HFF-Myc (cell line): ENCODE data around the gene FAM193B.

ENCODE experiments used
- DNase-seq: peaks from one replicate; pipeline ENCODE4 v3.0.0-alpha.2; 2011; ENCODE audit warnings: low read depth; ENCODE audit errors: extremely low read depth
- H3K4me3 ChIP-seq: replicated peaks from 2 replicates; pipeline ENCODE4 v1.5.1; 2011; ENCODE audit warnings: low read depth, mild to moderate bottlenecking, control low read depth, low read length
- TF ChIP-seq, protein P1 (sequence below): IDR thresholded peaks from 2 replicates; pipeline ENCODE4 v1.5.1; 2012; ENCODE audit warnings: mild to moderate bottlenecking, low read depth, low read length, control low read depth; ENCODE audit errors: missing control alignments

The FAM193B gene

DNA sequence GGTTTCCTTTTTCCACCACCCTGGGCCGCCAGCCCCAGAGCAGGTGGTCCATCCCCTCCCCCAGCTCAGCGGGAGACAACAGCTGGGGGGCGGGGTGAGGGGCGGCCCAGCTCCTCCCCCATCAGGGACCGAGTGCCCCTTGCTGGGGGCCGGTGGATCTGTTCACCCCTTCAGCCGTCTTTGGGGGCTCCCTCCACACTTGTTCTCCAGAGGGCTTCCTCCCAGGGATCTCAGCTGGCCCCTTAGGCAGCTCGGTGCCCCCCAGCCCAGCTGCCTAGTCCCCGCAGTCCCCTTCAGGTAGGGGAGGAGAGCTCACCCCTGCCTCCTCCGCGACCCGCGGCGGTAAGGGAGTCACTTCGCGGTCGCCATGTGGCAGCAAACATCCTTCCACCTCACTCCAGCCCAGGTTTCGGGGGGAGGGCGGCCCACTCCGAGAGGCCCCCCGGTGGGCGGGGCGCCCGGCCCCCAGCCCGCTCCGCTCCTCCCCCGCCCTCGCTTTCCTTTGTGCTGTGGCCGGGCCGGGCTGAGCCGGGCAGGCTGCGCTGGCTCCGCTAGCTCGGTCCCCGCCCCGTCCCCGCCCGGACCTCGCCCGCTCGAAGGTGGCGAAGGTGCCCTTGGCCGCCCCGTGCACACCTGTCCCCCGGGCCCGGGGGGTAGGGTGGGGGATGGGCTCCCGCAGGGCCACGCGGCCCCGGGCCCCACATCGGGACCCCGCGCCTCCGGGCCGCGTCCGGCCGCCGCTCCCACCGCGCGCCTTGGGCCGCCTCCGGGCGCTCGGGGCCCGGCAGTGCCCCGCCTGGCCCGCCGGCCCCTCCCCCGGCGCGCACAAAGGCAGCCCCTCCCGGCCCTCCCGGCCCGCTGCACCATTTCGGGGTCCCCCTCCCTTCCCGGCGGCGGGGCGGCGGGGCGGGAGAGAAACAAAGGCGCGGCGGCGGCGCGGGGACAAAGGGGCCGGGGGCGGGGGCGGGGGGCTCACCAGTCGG is 81.6 kb downstream of the FAM193B start:
- DNase-seq = no peak
- TF ChIP-seq, protein P1, sequence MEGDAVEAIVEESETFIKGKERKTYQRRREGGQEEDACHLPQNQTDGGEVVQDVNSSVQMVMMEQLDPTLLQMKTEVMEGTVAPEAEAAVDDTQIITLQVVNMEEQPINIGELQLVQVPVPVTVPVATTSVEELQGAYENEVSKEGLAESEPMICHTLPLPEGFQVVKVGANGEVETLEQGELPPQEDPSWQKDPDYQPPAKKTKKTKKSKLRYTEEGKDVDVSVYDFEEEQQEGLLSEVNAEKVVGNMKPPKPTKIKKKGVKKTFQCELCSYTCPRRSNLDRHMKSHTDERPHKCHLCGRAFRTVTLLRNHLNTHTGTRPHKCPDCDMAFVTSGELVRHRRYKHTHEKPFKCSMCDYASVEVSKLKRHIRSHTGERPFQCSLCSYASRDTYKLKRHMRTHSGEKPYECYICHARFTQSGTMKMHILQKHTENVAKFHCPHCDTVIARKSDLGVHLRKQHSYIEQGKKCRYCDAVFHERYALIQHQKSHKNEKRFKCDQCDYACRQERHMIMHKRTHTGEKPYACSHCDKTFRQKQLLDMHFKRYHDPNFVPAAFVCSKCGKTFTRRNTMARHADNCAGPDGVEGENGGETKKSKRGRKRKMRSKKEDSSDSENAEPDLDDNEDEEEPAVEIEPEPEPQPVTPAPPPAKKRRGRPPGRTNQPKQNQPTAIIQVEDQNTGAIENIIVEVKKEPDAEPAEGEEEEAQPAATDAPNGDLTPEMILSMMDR = no peak
- H3K4me3 ChIP-seq = peak overlapping the region; percentile 82

DNA sequence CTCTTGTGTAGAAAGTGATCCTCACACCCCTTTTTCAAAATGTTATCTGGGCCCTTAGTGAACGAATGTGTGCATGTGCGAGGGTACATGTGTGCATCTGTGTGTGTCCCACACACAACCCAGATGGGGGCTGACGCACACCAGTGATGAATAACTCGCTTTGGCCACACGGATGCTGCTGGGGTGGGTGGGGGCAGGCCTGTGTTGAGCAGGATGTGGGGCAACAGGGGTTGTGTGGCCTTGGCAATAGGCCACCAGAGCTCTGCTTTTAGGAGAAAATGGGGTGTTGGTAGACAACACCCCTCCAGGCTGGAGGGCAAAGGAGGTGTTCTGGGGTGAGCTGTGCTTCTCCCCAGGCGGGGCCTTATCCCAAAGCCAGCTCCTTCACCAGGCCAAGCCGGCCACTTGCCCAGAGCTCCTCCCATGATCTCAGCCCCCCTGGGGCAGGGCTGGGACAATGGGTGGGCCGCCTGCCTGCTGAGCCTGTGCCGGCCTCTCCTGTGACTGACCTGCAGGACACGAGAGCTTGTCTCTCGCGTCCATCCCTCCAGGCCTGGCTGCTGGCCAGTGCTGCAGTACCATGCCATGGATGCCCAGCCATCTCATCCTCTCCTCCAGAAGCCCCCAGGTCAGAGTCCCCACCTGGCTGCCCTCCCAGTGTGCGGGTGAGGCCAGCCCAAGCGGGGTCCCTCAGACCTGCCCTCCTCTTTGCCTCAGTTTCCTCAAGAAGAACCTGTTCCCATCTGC is 82.6 kb downstream of the FAM193B start:
- TF ChIP-seq, protein P1 = no peak
- peak overlapping the region; percentile 82 for H3K4me3 ChIP-seq
- no peak for DNase-seq

DNA sequence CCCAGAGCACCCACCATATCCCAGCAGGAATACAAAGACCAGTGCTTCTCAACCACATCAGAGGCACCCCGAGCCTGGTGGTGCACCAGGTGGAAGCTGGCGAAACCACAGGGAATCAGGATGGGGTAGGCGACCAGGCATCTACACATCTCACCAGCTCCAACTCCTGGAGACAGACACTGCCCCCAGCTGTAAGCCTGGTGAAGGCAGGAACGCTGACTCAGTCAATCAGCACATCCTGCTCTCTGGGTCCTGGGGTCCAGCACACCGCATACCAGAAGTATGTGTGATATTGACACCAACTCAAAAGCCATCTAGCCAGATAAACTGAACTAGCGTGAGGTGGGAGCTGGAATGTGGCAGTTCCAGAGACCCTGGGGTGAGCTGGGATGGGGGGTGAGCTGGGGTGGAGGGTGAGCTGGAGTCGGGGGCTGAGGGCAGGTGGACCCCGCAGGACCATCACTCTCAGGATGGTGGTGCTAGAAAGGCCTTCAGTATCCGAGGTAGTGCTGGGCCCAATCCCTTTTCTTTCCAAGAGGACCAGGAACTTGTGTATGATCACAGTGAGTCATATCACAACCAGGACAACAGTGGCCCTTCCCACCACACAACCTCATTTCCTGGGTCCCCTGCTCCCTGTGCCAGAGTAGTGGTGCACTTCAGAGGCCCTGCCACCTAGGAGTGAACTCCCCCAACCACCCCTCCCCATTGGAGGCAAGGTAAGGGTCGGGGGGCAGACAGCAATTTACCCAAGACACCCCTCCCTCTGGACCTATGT is 83.4 kb downstream of the FAM193B start:
- TF ChIP-seq, protein P1 = no peak
- no peak for DNase-seq
- H3K4me3 ChIP-seq = peak overlapping the region; percentile 82
